Thyroid gland (tissue), 4 donors: Measurements from ENCODE around the gene SLC46A3. TPM values are rescaled to one million over a fixed set of nuclear protein-coding genes. Genes with fewer than 3 reads are reported as not detected.

Source experiments
- DNase-seq, 2 donors: peaks; one replicate each; pipeline ENCODE4 v3.0.0-alpha.2; 2019
- H3K27ac ChIP-seq, 3 donors: fragments of 200-600 bp; sonication (generic); 1 replicate in 2 of 3; 2 replicates in 1 of 3; pipeline ENCODE4 v1.5.1; 2016 to 2019; ENCODE audit warnings: mild to moderate bottlenecking in 1 of 3, moderate library complexity in 1 of 3
- H3K27me3 ChIP-seq: fragments of 200-600 bp; sonication (generic); one replicate; pipeline ENCODE4 v1.5.1; 2019
- H3K36me3 ChIP-seq, 2 donors: fragments of 200-600 bp; sonication (generic); one replicate each; pipeline ENCODE4 v1.5.1; 2016 to 2019
- H3K4me1 ChIP-seq, 2 donors: fragments of 200-600 bp; sonication (generic); one replicate each; pipeline ENCODE4 v1.5.1; 2017 to 2019
- H3K4me3 ChIP-seq, 3 donors: fragments of 200-600 bp; sonication (generic); replicated peaks in 1 of 3; 1 replicate in 2 of 3; 2 replicates in 1 of 3; pipeline ENCODE4 v1.5.1; 2016; ENCODE audit warnings: mild to moderate bottlenecking in 1 of 3
- H3K9me3 ChIP-seq: fragments of 200-600 bp; sonication (generic); one replicate; pipeline ENCODE4 v1.5.1; 2017
- POLR2A ChIP-seq, 2 donors: fragments of 450-650 bp; IDR thresholded peaks; one replicate each; pipeline ENCODE4 v1.6.1; 2017; ENCODE audit warnings: antibody characterized with exemption in 2 of 2, mild to moderate bottlenecking in 2 of 2, moderate library complexity in 1 of 2
- WGBS, 2 donors: methylation state at CpG; one replicate each; pipeline ENCODE4 v1.1.5; 2017; 5-methylcytosine and 5-hydroxymethylcytosine counted together
- intact Hi-C: fragments of 100-400 bp; cut with DNase I; formaldehyde crosslinking; loops from one replicate; pipeline ENCODE4 v1.15.1; 2023
- total RNA-seq, 4 donors: library from RNA; depleted of rRNA; stranded (reverse); fragments of >200 nt; gene quantifications; one replicate each; pipeline ENCODE4 v1.2.3, GENCODE V29; 2016
- TF ChIP-seq, protein P1 (sequence below), 6 experiments: fragments of 200-600 bp in 3 of 6; fragments of 450-650 bp in 3 of 6; sonication (generic) in 3 of 6; IDR thresholded peaks; one replicate each; pipeline ENCODE4 v1.5.1; 2016 to 2019; ENCODE audit warnings: antibody characterized with exemption in 6 of 6, mild to moderate bottlenecking in 2 of 6, inconsistent platforms in 1 of 6, moderate library complexity in 1 of 6

The SLC46A3 gene, protein sequence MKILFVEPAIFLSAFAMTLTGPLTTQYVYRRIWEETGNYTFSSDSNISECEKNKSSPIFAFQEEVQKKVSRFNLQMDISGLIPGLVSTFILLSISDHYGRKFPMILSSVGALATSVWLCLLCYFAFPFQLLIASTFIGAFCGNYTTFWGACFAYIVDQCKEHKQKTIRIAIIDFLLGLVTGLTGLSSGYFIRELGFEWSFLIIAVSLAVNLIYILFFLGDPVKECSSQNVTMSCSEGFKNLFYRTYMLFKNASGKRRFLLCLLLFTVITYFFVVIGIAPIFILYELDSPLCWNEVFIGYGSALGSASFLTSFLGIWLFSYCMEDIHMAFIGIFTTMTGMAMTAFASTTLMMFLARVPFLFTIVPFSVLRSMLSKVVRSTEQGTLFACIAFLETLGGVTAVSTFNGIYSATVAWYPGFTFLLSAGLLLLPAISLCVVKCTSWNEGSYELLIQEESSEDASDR
- total RNA-seq, result 10 to 100 TPM; 16.4 to 28.7 (median 26.8) TPM

DNA sequence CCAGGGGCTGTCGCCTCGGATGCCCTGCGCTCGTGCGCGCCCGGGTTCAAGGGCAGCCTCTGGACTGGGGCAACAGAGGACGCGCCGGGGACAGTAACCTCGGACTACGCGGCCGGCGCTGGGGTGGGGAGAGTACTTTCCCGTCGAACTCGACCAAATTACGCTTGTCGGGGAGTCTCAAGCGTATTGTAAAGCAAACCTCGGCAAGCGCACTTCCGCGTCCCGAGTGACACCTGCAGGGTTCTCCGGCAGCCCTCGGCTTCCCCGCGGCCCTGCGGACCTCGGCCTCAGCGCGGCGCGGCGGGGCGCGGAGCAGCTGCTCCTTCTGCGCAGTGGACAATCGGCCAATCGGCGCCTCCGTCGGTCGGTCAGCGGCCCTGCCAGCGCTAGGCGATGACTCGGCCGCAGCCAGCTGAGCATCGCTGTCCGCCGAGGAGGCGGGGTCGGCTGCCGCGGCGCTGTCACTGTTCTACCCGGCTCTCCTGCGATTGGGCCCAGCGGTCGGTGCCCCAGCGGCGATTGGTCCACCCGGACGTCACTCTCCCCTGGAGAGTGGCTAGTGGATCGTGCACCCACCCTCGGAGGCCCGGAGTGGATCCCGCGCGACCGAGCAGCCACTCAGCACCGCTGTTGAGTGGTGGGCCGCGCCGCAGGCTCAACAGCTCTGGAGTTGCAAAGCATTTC is at the start of gene SLC46A3:
Gene SLC46A3, minus strand, starts transcription at position 428 of the 684 bp plus-strand sequence. CDS start 972 bp downstream, outside the sequence.
- no peaks in the 10 kb centered on the region for H3K36me3 ChIP-seq
- H3K4me3 ChIP-seq, result peak within 1 kb of the TSS; percentile 16 to 60 (median 42)
- intact Hi-C loops, result no loop called here
- H3K27ac ChIP-seq, result peak within 1 kb of the TSS; percentile 74 to 89 (median 86)
- no peaks in the 10 kb centered on the region for H3K27me3 ChIP-seq
- no peaks in the 10 kb centered on the region for H3K9me3 ChIP-seq
- peaks cover 6 to 15% of the 10 kb centered on the region in 2 donors for H3K4me1 ChIP-seq
- TF ChIP-seq, protein P1, sequence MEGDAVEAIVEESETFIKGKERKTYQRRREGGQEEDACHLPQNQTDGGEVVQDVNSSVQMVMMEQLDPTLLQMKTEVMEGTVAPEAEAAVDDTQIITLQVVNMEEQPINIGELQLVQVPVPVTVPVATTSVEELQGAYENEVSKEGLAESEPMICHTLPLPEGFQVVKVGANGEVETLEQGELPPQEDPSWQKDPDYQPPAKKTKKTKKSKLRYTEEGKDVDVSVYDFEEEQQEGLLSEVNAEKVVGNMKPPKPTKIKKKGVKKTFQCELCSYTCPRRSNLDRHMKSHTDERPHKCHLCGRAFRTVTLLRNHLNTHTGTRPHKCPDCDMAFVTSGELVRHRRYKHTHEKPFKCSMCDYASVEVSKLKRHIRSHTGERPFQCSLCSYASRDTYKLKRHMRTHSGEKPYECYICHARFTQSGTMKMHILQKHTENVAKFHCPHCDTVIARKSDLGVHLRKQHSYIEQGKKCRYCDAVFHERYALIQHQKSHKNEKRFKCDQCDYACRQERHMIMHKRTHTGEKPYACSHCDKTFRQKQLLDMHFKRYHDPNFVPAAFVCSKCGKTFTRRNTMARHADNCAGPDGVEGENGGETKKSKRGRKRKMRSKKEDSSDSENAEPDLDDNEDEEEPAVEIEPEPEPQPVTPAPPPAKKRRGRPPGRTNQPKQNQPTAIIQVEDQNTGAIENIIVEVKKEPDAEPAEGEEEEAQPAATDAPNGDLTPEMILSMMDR (IDR thresholded peaks at IDR 0.05), result peak in 2 of 6 experiments; percentile 11 to 15
- TF ChIP-seq POLR2A (IDR thresholded peaks at IDR 0.05), result peak; percentile 41 to 79
- DNase-seq, result peak; percentile 97
- 0 to 1% methylated on average over 14 to 23 of the region's 78 CpGs for WGBS, 2 donors

- TF ChIP-seq, protein P1 (IDR thresholded peaks at IDR 0.05), result no peak
- no peak for TF ChIP-seq POLR2A (IDR thresholded peaks at IDR 0.05)
- WGBS, 2 donors, result 89 to 95% methylated on average over 4 of the region's 4 CpGs
- no peaks in the 10 kb centered on the region for H3K4me1 ChIP-seq
- H3K9me3 ChIP-seq, result no peaks in the 10 kb centered on the region
- H3K36me3 ChIP-seq, result no peaks in the 10 kb centered on the region
- H3K27me3 ChIP-seq, result no peaks in the 10 kb centered on the region
- no peak overlapping the region for H3K27ac ChIP-seq
- intact Hi-C loops, result no loop called here
- DNase-seq, result no peak
- no peak overlapping the region for H3K4me3 ChIP-seq
Observed at GRCh38 chr13:28763887-28764286, 45.1 kb upstream of the SLC46A3 start.

DNA sequence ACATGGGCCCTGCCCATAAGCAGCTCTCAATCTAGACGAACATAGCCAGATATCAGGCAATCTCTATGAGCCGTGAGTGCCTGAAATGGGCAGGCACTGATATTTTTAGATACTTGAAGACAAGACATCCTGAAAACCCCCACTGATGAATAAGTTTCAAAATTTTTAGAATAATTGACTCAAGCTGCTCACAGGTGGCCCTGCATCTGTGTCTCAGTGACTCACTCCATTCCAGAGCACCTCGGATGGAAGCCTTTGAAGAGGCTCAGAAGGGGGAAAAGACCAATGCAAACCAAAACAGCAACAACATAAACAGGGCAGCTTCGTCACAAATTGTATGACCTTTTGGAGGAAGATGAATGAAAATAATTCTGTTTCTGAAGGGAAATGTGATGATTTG is 42.8 kb upstream of the SLC46A3 start:
- H3K9me3 ChIP-seq, result no peaks in the 10 kb centered on the region
- H3K4me3 ChIP-seq, result no peak overlapping the region
- intact Hi-C loops, result no loop called here
- whole genome bisulfite sequencing, 2 donors, result 66 to 71% methylated on average over 4 of the region's 4 CpGs
- H3K4me1 ChIP-seq, result no peaks in the 10 kb centered on the region
- DNase-seq, result no peak
- no peak for TF ChIP-seq POLR2A (IDR thresholded peaks at IDR 0.05)
- TF ChIP-seq, protein P1 (IDR thresholded peaks at IDR 0.05), result no peak
- no peaks in the 10 kb centered on the region for H3K27me3 ChIP-seq
- no peaks in the 10 kb centered on the region for H3K36me3 ChIP-seq
- no peak overlapping the region for H3K27ac ChIP-seq

GRCh38 chr13:28755546-28755870 is 36.7 kb upstream of the SLC46A3 start:
- DNase-seq, result no peak
- peaks cover 10 to 26% of the 10 kb centered on the region in 2 donors for H3K4me1 ChIP-seq
- WGBS, 2 donors, result 85% methylated on average over 5 of the region's 5 CpGs
- no peaks in the 10 kb centered on the region for H3K9me3 ChIP-seq
- H3K36me3 ChIP-seq, result no peaks in the 10 kb centered on the region
- intact Hi-C loops, result no loop called here
- TF ChIP-seq POLR2A (IDR thresholded peaks at IDR 0.05), result no peak
- TF ChIP-seq, protein P1 (IDR thresholded peaks at IDR 0.05), result no peak
- H3K4me3 ChIP-seq, result no peak overlapping the region
- H3K27ac ChIP-seq, result no peak overlapping the region
- H3K27me3 ChIP-seq, result no peaks in the 10 kb centered on the region
